GM18951 (cell line): ENCODE data around the gene IRF9.

ENCODE experiments used
- POLR2A ChIP-seq: IDR thresholded peaks from 4 replicates; pipeline ENCODE4 v1.6.1; 2011; ENCODE audit warnings: mild to moderate bottlenecking; ENCODE audit not compliant: insufficient read length, insufficient read depth; ENCODE audit errors: extremely low read depth
- in situ Hi-C: fragments of 300-500 bp; cut with MboI; formaldehyde crosslinking; loops from one replicate; pipeline ENCODE4 v1.12.0; 2022; ENCODE audit warnings: low sequenced_read_pairs, mixed read lengths, inconsistent platforms; ENCODE audit not compliant: unreplicated experiment

Gene IRF9

GRCh38 chr14:24165785-24166184 lies 4.7 kb downstream of the IRF9 start:
- TF ChIP-seq POLR2A = no peak
- in situ Hi-C loops = no loop called here

- in situ Hi-C loops = no loop called here
- no peak for TF ChIP-seq POLR2A
Measured at GRCh38 chr14:24167469-24168114, 6.5 kb downstream of the IRF9 start.

GRCh38 chr14:24171422-24172260 lies 10.6 kb downstream of the IRF9 start, which contains the start of gene REC8:
Gene REC8, plus strand, starts transcription at chr14:24172080. Its CDS starts 473 bp downstream, at chr14:24172553.
- in situ Hi-C loops = no loop called here
- peak; percentile 59 for TF ChIP-seq POLR2A

- TF ChIP-seq POLR2A = no peak
- in situ Hi-C loops = no loop called here
Measured at GRCh38 chr14:24172261-24172860, 11.3 kb downstream of the IRF9 start.

- in situ Hi-C loops = no loop called here
- TF ChIP-seq POLR2A = peak; percentile 13
Measured at GRCh38 chr14:24172871-24173281, 11.8 kb downstream of the IRF9 start.

- TF ChIP-seq POLR2A = no peak
- in situ Hi-C loops = no loop called here
Measured at GRCh38 chr14:24176599-24176998, 15.5 kb downstream of the IRF9 start.

- in situ Hi-C loops = no loop called here
Measured at GRCh38 chr14:24177041-24177825, 16.2 kb downstream of the IRF9 start.

GRCh38 chr14:24177891-24178290 lies 16.8 kb downstream of the IRF9 start:
- in situ Hi-C loops = no loop called here
- TF ChIP-seq POLR2A = no peak

More at GRCh38 chr14:24177041-24177825, 16.2 kb downstream of the IRF9 start:
- no peak for TF ChIP-seq POLR2A

- no peak for TF ChIP-seq POLR2A
- in situ Hi-C loops = no loop called here
Measured at GRCh38 chr14:24178399-24179178, 17.5 kb downstream of the IRF9 start.

- TF ChIP-seq POLR2A = peak; percentile 26
- in situ Hi-C loops = no loop called here
Measured at GRCh38 chr14:24179294-24179960, 18.4 kb downstream of the IRF9 start.

GRCh38 chr14:24179961-24180796 lies 19.1 kb downstream of the IRF9 start:
- in situ Hi-C loops = no loop called here
- peak; percentile 10 for TF ChIP-seq POLR2A
